Neuron (in vitro differentiated cells): Measurements from ENCODE around the gene LIPH.
"Not testable (repeated sequence)": the region's sequence is repeated elsewhere in the genome, so short reads cannot be mapped to it uniquely, and the experiment has no call there.

ENCODE experiments used
- H2AFZ ChIP-seq: one replicate; pipeline ENCODE4 v1.6.1; 2013; ENCODE audit warnings: low read depth, mild to moderate bottlenecking, inconsistent platforms, low read length, moderate library complexity
- H3K27me3 ChIP-seq: one replicate; pipeline ENCODE4 v1.6.1; 2013; ENCODE audit warnings: low read length; ENCODE audit not compliant: insufficient read depth
- H3K36me3 ChIP-seq: one replicate; pipeline ENCODE4 v1.6.1; 2013; ENCODE audit warnings: low read length; ENCODE audit not compliant: insufficient read depth
- H3K4me1 ChIP-seq: one replicate; pipeline ENCODE4 v1.6.1; 2013; ENCODE audit warnings: low read length; ENCODE audit not compliant: insufficient read depth
- H3K4me3 ChIP-seq: 2 replicates; pipeline ENCODE4 v1.5.1; 2013; ENCODE audit warnings: mild to moderate bottlenecking, low read length, moderate library complexity
- H3K9me3 ChIP-seq: one replicate; pipeline ENCODE4 v1.6.1; 2013; ENCODE audit warnings: low read length

Gene LIPH

DNA sequence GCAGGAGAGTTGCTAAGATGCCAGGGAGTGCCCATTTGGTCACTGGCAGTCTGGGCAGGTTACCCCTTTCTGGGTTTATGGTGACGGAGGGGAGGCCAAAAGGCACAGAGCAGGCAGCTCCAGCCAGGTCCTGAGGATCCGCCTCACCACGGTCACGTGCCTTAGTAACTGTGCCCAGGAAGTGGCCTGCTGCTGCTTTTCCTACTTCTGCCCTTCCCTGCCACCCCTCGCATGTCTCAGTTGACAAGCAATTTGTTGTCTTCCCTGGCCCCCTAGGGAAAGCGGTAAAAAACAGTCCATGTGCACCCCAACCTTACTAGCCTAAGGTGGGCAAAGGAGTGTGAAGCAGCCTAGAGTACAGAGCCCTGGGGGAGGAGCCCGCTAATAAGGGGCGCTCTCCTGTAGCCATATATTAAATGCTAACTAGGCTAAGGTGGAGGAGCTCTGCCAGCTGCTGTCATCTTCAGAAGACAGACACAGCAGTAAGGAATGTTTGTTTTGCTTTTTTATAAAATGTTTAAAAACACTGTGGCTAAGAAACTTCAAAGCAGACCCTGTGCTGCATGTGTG lies 9.1 kb upstream of the LIPH start:
- H3K4me3 ChIP-seq = no peak overlapping the region
- no peaks in the 10 kb centered on the region for H3K9me3 ChIP-seq
- peaks cover 8% of the 10 kb centered on the region for H3K27me3 ChIP-seq
- H3K36me3 ChIP-seq = no peaks in the 10 kb centered on the region
- no peaks in the 10 kb centered on the region for H3K4me1 ChIP-seq
- no peak overlapping the region for H2AFZ ChIP-seq

- peaks cover 8% of the 10 kb centered on the region for H3K27me3 ChIP-seq
These were observed 8.3 kb upstream of the LIPH start for GRCh38 chr3:185560676-185561075.

GRCh38 chr3:185559706-185560090 lies 7.3 kb upstream of the LIPH start:
- H2AFZ ChIP-seq = no peak overlapping the region
- H3K36me3 ChIP-seq = no peaks in the 10 kb centered on the region
- H3K9me3 ChIP-seq = no peaks in the 10 kb centered on the region
- H3K27me3 ChIP-seq = peaks cover 8% of the 10 kb centered on the region
- H3K4me3 ChIP-seq = no peak overlapping the region
- no peaks in the 10 kb centered on the region for H3K4me1 ChIP-seq

More at GRCh38 chr3:185560676-185561075, 8.3 kb upstream of the LIPH start:
- Histone ChIP-seq H2AFZ (no peak overlapping the region), H3K9me3 (no peaks in the 10 kb centered on the region), H3K4me3 (no peak overlapping the region), H3K36me3 (no peaks in the 10 kb centered on the region), H3K4me1 (no peaks in the 10 kb centered on the region)

DNA sequence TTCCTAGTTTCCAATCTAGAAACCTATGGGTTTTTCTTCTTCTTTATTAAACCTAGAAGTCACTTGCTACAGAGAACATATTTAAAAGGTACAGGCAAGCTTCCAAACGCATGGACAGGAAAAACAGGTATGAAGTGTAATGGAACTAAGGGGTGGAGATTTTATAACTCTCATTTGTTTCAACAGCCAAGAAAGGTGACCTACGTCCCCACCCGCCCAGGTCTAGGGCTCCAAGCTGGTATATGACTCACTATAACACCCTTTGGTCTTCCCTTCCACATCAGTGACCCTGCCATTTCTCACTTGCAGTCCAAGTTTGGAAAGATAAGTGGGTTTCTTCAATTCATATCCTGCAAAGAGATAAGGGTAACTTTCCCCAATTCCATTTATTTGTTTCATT lies 6.0 kb upstream of the LIPH start:
- H3K4me3 ChIP-seq = no peak overlapping the region

DNA sequence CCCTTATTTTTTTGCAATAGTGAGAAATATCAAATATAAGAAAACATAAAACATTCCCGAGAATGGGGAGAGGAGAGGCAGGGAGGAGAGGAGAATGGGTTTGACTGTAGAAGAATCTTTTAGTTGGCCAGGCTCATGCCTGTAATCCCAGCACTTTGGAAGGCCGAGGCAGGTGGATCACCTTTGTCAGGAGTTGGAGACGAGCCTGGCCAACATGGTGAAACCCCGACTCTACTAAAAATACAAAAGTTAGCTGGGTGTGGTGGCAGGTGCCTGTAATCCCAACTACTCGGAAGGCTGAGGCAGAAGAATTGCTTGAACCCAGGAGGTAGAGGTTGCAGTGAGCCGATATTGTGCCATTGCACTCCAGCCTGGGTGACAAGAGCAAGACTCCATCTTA lies 4.3 kb upstream of the LIPH start:
- not testable (repeated sequence) for H3K36me3 ChIP-seq, H2AFZ ChIP-seq, H3K27me3 ChIP-seq, H3K4me1 ChIP-seq, H3K4me3 ChIP-seq, H3K9me3 ChIP-seq

More for the DNA sequence above, 6.0 kb upstream of the LIPH start:
- Histone ChIP-seq H3K9me3 (no peaks in the 10 kb centered on the region), H3K27me3 (peaks cover 8% of the 10 kb centered on the region), H2AFZ (no peak overlapping the region), H3K36me3 (no peaks in the 10 kb centered on the region), H3K4me1 (no peaks in the 10 kb centered on the region)

GRCh38 chr3:185555860-185556347 lies 3.5 kb upstream of the LIPH start:
- Histone ChIP-seq H3K4me3 (no peak overlapping the region), H2AFZ (no peak overlapping the region), H3K9me3 (no peaks in the 10 kb centered on the region), H3K36me3 (no peaks in the 10 kb centered on the region), H3K27me3 (peaks cover 2% of the 10 kb centered on the region), H3K4me1 (no peaks in the 10 kb centered on the region)

- Histone ChIP-seq H3K9me3 (no peaks in the 10 kb centered on the region), H3K27me3 (no peaks in the 10 kb centered on the region), H3K4me1 (no peaks in the 10 kb centered on the region), H3K4me3 (no peak overlapping the region), H2AFZ (no peak overlapping the region), H3K36me3 (no peaks in the 10 kb centered on the region)
These were observed 2.7 kb upstream of the LIPH start for GRCh38 chr3:185555101-185555501.

- no peaks in the 10 kb centered on the region for H3K9me3 ChIP-seq
- no peak overlapping the region for H2AFZ ChIP-seq
- no peak overlapping the region for H3K4me3 ChIP-seq
- H3K27me3 ChIP-seq = no peaks in the 10 kb centered on the region
- H3K4me1 ChIP-seq = no peaks in the 10 kb centered on the region
- no peaks in the 10 kb centered on the region for H3K36me3 ChIP-seq
These were observed 2.7 kb downstream of the LIPH start for GRCh38 chr3:185549651-185550111.

DNA sequence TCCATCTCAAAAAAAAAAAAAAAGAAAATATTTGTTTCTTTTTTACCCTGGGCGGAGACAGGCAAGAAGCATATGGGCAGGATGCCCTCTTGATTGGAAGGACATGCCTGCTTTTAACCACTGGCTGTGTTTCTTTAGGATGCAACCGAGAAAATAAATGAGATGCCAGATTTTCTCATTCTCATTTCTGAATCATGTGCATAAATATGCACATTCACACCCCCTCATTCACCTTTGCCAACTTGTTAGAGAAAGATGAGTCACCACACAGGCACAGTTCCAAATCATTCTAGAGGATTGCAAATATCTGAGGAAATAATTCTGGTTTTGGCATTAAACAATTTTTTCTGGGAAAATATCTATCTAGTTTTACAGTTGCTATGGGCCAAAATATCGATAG lies 3.3 kb downstream of the LIPH start:
- H2AFZ ChIP-seq = no peak overlapping the region
- no peak overlapping the region for H3K4me3 ChIP-seq
- no peaks in the 10 kb centered on the region for H3K4me1 ChIP-seq
- no peaks in the 10 kb centered on the region for H3K36me3 ChIP-seq
- no peaks in the 10 kb centered on the region for H3K27me3 ChIP-seq
- no peaks in the 10 kb centered on the region for H3K9me3 ChIP-seq

GRCh38 chr3:185540695-185541094 lies 11.7 kb downstream of the LIPH start:
- Histone ChIP-seq H3K36me3 (no peaks in the 10 kb centered on the region), H3K9me3 (no peaks in the 10 kb centered on the region), H3K27me3 (no peaks in the 10 kb centered on the region), H3K4me1 (peaks cover 2% of the 10 kb centered on the region), H2AFZ (no peak overlapping the region), H3K4me3 (no peak overlapping the region)

DNA sequence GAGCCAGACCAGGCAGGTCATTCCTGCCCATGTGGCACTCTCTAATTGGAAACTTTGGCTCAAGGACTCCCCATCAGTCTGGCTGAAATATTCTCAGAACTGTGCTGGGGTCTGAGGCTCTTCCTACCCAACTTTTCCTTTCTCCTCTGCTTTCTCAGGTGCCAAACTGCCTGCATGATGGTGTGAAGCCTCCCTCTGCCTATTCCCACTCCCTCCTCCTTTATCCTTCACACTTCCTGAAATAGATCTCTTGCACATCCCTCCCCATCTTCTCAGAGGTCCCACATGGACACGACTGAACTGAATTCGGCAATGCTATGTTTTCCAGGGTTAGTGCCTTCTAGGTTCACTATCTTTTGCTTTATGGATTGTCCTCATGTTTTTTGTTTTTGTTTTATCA lies 12.5 kb downstream of the LIPH start:
- H3K36me3 ChIP-seq = no peaks in the 10 kb centered on the region
- H2AFZ ChIP-seq = no peak overlapping the region
- H3K27me3 ChIP-seq = no peaks in the 10 kb centered on the region
- no peaks in the 10 kb centered on the region for H3K9me3 ChIP-seq
- H3K4me1 ChIP-seq = peaks cover 2% of the 10 kb centered on the region
- H3K4me3 ChIP-seq = no peak overlapping the region

DNA sequence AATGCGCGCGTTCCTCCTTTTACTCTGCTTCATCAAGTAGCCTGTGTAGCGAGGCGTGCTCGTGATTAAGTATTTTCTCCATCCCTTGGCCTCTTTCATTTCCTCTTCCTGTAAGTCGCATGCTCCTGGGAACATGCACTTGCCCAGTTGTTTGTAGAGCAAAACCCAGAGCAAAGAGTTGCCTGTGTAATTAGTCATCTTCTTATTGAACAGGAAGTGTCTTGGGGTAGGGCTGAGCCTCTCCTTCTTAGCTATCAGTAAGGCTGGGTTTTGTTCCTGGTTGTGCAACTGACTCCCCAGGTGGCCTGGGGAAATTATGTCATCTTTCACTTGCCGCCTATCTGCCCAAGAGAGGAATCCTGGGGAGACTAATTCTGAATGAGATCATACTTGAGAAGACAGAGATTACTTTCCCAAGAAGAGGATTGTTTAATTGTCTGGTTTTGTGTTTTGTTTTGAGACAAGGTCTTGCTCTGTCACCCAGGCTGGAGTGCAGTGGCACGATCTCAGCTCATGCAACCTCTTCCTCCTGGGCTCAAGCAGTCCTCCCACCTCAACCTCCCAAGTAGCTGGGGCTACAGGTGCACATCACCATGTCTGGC lies 14.9 kb downstream of the LIPH start:
- no peaks in the 10 kb centered on the region for H3K36me3 ChIP-seq
- H3K9me3 ChIP-seq = no peaks in the 10 kb centered on the region
- no peak overlapping the region for H3K4me3 ChIP-seq
- peaks cover 6% of the 10 kb centered on the region for H3K4me1 ChIP-seq
- no peaks in the 10 kb centered on the region for H3K27me3 ChIP-seq
- no peak overlapping the region for H2AFZ ChIP-seq

- Histone ChIP-seq H3K4me1 (peaks cover 6% of the 10 kb centered on the region), H3K9me3 (no peaks in the 10 kb centered on the region), H2AFZ (no peak overlapping the region), H3K4me3 (no peak overlapping the region), H3K36me3 (no peaks in the 10 kb centered on the region), H3K27me3 (no peaks in the 10 kb centered on the region)
These were observed 17.9 kb downstream of the LIPH start for GRCh38 chr3:185534511-185534910.

- Histone ChIP-seq H3K36me3 (no peaks in the 10 kb centered on the region), H3K27me3 (no peaks in the 10 kb centered on the region), H3K4me1 (peaks cover 6% of the 10 kb centered on the region), H2AFZ (no peak overlapping the region), H3K4me3 (no peak overlapping the region), H3K9me3 (no peaks in the 10 kb centered on the region)
These were observed 19.5 kb downstream of the LIPH start for GRCh38 chr3:185532901-185533300.
